ENCODE measurements around the gene AFMID.
"Not testable (repeated sequence)": the region's sequence is repeated elsewhere in the genome, so short reads cannot be mapped to it uniquely, and the experiment has no call there.

AFMID gene

GRCh38 chr17:78239489-78239931 is 52.3 kb downstream of the AFMID start:
- no peak for DNase-seq

- DNase-seq = no peak
Measured at GRCh38 chr17:78240012-78240655, 53.0 kb downstream of the AFMID start.

GRCh38 chr17:78240839-78241238 is 53.7 kb downstream of the AFMID start:
- no peak for DNase-seq

GRCh38 chr17:78241277-78242023 is 54.3 kb downstream of the AFMID start:
- no peak for DNase-seq

GRCh38 chr17:78242024-78242742 is 55.0 kb downstream of the AFMID start:
- no peak for DNase-seq

- no peak for DNase-seq
Measured at GRCh38 chr17:78247304-78247703, 60.1 kb downstream of the AFMID start.

- DNase-seq = no peak
Measured at GRCh38 chr17:78248051-78248914, 61.1 kb downstream of the AFMID start.

GRCh38 chr17:78249074-78249817 is 62.1 kb downstream of the AFMID start:
- DNase-seq = no peak

GRCh38 chr17:78249818-78250806 is 63.0 kb downstream of the AFMID start:
- DNase-seq = no peak

- peak; percentile 74 for DNase-seq
Measured at GRCh38 chr17:78250891-78251772, 64.0 kb downstream of the AFMID start.

- DNase-seq = no peak
Measured at GRCh38 chr17:78251773-78252103, 64.6 kb downstream of the AFMID start.

GRCh38 chr17:78252111-78252634 is 65.0 kb downstream of the AFMID start:
- DNase-seq = peak; percentile 74

- DNase-seq = peak; percentile 19
Measured at GRCh38 chr17:78252701-78253635, 65.8 kb downstream of the AFMID start.

- not testable (repeated sequence) for DNase-seq
Measured at GRCh38 chr17:78253636-78253945, 66.4 kb downstream of the AFMID start.

- peak; percentile 73 for DNase-seq
Measured at GRCh38 chr17:78253946-78254672, 66.9 kb downstream of the AFMID start.

- DNase-seq = no peak
Measured at GRCh38 chr17:78255029-78255656, 68.0 kb downstream of the AFMID start.
